ENCODE data around the gene CDK15. TPM values are rescaled to one million over a fixed set of nuclear protein-coding genes. Genes with fewer than 3 reads are reported as not detected.
"Not testable (repeated sequence)": the region's sequence is repeated elsewhere in the genome, so short reads cannot be mapped to it uniquely, and the experiment has no call there.

Gene CDK15
- polyA plus RNA-seq, 1 donor: 2.9 TPM

DNA sequence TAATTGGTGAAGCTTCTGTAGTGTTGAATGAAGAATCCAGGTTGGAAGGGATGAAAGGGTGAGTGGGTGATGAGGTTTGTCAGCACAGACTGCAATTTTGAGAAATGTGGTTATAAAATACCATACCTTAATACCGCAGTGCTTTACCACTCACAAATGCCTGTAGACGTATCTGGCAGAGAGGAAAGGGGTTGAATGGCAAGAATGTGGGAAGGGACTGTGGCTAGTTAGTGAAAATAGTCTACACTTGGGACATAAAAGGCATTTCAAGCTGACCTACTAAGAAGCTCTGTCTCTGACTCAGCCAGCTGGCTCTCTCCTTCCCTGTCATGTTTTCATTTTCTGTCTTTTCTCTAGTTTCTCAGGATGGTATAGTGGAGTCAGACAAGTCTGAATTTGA, 25.1 kb downstream of the CDK15 start:
- DNase-seq: no peak

DNA sequence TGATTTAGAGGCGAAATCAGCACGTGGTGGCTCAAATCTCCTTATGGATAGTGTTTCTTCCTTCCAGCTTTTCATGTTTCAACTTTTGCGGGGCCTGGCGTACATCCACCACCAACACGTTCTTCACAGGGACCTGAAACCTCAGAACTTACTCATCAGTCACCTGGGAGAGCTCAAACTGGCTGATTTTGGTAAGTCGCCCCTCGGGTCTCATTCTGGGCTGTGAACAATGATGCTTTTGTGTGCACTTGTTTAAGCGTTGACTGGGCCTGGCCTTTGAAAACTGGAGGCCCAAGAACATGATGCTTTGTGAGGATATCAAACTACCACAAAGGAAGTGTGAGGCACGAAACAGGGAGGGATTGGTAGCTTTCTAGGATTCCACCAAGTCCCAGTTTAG, 27.4 kb downstream of the CDK15 start:
- no peak for DNase-seq

DNA sequence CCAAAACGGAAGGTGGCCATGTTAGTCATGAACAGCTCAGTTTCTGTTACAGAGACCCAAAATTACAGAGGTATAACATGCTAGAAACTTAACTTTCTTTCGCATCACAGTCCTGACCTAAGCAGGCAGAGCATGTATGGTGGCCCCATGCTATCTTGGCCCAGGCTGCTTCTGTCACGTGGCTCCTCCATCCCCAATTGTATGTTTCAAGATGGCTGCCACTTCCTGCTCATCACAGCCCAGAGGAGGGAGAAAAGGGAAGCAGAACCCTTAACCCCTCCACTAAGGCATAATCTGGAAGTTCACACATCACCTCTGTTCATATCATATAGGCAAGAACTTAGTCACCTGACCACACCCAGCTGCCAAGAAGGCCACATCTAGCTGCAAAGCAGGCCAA, 28.7 kb downstream of the CDK15 start:
- DNase-seq: no peak

DNA sequence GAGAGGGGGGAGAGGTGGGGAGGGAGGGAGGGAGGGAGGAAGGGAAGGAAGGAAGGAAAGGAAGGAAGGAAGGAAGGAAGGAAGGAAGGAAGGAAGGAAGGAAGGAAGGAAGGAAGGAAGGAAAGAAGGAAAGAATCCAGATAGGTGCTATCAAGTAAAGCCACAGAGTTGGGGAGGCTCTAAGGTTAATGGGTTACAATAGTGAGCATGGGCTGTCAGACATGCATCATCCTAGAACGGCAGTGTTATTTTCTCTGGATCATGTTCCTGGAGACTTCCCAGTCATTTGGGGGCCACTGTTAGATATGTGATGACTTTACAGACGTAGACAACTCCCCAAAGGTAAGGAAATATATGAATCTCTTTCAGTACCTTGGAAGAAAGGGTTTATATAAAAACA, 31.1 kb downstream of the CDK15 start:
- DNase-seq: no peak

DNA sequence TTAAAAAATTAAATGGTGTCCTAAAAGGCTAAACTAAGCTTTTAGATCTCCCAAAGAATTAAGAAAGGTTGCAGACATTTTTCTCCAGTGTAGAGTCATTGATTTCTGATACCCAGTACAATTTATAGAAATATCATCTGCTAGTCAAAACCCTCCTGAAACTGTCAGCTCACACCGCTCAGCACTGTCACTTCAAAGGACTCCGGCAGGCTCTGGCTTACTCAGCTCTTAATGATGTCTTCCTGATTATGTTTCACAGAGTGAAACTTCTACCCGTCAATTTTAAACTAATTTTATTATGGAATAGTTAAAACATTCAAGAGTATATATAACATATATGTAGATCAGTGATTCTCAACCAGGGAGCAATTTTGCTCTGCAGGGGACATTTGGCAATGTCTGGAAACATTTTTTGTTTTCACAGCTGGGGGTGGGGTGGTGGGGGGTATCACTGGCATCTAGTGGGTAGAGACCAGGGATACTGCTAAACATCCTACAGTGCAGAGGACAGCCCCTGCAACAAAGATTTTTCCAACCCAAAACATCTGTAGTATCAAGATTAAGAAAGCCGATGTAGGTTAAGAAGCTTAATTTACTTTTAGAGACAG, 31.6 kb downstream of the CDK15 start:
- no peak for DNase-seq

DNA sequence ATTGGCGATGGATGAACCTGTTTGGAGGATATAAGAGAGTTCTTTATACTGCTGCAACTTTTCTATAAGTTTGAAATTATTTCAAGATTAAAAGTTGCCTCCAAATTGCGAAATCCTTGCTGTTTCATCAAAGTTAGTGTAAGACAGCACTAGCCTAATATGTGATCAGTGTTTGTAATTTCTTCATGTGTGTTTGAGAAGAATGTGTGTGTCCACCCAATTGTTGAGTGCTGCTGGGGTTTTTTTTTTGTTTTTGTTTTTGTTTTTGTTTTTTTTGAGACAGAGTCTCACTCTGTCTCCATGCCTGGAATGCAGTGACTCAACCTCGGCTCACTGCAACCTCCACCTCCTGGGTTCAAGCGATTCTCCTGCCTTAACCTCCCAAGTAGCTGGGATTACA, 33.4 kb downstream of the CDK15 start:
- DNase-seq: no peak

DNA sequence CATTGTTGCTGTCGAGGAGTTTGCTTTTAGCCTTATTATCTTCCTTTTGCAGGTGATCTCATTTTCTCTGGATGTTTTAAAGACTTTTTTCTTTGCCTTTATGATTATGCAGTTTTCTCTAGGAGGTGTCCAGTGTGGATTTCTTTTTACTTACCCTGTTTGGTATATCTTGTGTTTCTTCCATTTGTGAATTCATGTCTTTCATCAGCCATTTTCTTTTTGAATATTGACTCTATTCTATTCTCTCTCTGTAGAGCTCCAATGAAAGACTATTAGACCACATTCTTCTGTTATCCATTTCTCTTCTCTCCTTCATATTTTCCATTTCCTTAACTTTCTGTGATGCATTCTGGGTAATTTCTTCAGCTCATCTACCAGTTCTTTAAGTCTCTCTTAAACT, 34.4 kb downstream of the CDK15 start:
- DNase-seq: no peak

DNA sequence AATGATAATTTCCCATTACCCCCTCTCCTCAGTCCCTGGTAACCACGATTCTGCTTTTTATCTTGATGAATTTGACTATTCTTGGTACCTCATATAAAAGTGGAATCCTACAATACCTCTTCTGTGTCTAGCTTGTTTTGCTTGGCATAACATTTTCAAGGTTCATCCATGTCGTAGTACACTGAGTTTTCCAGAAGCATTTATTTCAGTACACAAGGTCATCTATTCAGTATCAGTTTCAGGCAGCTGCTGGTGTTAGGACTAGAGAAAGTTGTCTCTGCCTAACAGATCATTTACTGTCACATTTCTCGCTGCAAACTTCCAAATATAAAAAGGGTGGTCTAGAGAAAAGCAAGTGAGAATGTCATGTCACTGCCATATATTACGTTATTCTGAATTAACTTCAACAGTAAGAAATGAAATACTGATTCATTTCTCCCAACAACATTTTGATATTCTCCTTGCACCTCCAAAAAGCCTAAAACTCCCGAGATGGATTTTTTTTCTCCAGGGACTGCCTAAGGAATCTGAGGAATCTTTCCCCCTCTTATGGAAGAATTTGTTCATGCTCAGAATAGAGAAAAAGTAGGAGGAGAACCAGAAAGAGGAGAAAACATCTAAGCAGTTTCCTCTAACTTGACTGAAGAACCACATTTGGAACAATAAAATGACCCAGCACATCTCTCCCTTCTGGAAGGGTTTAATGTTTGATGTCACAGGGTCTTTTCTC, 36.0 kb downstream of the CDK15 start:
- DNase-seq: no peak

DNA sequence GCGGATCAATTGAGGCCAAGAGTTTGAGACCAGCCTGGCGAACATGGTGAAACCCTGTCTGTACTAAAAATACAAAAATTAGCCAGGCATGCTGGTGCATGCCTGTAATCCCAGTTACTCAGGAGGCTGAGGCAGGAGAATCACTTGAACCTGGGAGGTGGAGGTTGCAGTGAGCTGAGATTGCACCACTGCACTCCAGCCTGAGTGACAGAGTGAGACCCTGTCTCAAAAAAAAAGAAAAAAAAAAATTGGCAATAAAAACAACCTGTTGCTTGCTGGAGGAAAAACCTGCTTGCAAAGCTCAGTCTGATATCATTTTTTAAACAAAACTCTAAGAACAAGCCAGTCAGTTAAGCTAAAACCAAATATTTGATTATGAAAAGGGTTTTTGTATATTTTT, 38.6 kb downstream of the CDK15 start:
- DNase-seq: not testable (repeated sequence)

DNA sequence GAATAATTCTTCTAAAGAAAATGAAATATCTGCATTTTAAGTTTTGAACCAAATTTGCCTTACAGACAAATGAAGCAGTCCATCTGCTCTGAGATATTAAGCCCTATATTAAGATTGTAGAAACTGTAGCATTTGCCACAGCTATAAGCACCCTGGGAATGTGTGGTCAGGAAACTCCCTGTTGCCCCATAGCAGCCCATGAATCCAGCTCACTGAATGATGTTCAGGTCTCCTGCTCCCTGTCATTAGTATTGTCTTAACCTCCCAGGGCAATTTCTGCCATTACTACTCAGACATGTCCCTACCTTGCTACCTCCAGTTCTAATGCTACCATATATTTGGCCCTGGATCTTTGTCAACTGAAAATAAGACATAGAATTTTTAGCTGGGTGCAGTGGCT, 41.1 kb downstream of the CDK15 start:
- no peak for DNase-seq

DNA sequence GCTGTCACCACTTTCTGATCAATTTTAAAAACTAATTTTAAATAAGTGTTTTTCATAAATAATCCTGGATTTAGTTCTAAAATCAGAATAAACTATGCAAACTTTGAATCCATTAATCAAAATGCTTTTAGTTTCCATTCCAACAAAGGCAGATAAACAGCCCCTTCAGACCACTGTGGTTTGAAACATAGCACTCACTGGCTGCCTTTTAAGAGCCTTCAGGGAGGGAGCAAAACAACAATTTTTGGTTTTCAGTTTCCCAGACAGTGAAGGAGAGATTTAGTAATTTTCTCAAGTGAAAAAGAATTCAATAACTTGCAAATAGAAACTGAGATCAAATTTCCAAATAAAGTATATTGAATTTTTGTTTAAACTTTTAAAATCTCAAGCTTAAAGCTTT, 46.1 kb downstream of the CDK15 start:
- no peak for DNase-seq

DNA sequence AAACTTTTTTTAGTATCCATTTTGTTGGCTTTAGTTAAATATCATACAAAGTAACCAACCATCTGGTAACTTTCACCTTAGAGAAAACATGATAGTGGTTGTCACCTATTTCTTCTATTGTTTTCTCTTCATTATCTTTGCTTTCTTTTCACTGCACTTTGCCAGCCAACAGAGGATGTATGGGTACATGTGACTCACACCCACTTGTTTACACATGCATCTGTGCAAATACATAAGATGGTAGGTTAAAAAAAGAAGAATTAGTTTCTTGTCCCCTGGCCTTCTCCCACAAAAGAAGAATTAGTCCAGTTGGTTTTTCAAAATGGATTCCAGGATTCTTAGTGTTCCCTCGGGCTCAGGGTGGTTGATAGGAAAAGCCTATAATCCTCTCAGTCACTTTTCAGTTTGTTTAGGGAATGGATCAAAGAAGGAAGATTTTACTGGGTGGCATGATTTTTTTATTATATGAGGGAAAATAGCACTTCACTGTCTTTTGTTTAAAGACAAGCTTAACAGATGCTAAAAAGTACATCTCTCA, 46.6 kb downstream of the CDK15 start:
- DNase-seq: no peak

DNA sequence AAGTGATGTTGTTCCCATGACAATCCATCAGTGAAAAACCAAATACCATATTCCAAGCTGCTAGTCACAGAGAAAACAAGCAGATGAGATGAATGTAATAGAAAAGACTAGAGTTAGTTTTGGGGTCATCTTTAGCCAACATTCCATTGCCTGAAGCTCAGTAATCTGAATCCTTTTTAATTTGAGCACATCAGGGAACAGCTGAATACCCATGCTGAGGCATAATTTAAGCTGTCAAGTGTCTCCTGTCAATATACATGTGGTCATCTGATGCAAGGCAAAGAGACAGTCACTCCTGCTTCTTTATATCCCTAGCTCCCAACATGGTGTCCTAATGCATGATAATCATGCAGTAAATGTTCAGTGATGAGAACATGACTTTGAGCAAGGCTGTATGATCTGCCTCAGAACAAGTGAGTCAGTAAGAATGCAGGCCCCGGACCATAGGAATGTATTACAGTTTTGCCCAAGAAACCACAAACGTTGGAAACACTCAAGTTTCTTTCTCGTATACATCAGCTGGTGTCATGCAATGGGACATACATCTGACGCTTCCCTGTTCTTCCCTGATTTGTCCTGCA, 48.0 kb downstream of the CDK15 start:
- no peak for DNase-seq

DNA sequence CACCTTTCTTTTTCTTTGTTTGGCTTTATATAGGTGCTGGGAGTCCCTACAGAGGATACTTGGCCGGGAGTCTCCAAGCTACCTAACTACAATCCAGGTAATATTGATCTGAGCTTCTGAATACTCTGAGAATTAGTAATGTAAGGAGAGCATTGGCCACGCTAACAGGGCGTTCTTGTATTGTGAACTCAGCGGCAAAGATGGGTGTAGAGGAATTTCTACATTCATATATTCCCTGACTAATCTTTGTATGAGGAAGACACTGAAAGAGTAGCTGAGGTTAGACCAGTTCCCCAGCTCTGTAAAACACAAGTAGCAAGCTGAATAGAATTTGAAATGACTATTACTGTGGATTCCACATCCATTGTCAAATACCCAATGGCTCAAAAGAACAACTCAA, 48.5 kb downstream of the CDK15 start:
- DNase-seq: no peak

DNA sequence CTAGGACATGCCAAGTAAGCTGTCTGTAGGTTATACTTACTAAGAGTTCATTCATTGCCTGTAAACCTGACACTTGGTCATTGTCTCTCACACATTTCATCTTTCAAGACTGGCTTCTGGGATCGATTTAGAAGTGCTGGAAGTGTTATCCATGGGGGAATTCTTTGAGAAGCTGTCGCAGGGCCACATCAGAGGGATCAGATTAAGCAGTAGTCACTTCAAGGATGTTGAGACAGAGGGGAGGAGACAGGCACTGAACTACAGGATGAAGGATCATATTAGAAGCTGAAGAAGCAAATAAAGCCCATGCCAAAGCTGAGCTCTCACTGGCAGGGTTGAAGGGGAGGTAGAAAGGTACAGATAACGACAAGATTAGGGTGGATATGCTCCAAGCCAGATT, 49.0 kb downstream of the CDK15 start:
- no peak for DNase-seq

DNA sequence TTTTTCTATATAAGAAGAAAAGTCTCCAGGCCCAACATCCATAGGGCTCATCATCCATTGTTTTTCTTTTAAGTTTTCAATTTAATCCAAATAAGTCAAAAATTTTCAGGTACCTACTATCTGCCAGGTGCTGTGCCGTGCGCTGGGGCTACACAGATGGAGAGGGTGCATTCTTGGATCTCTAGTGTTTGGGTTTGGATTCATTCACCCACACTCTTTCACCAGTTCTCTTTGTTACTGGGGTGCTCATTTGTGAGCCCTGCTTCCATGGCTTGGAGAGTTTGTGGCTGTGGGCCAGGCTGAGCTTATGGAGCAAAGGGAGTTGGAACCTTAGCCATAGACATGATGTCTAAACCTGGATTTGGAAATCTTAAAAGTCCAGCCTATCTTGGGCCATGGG, 51.0 kb downstream of the CDK15 start:
- no peak for DNase-seq

DNA sequence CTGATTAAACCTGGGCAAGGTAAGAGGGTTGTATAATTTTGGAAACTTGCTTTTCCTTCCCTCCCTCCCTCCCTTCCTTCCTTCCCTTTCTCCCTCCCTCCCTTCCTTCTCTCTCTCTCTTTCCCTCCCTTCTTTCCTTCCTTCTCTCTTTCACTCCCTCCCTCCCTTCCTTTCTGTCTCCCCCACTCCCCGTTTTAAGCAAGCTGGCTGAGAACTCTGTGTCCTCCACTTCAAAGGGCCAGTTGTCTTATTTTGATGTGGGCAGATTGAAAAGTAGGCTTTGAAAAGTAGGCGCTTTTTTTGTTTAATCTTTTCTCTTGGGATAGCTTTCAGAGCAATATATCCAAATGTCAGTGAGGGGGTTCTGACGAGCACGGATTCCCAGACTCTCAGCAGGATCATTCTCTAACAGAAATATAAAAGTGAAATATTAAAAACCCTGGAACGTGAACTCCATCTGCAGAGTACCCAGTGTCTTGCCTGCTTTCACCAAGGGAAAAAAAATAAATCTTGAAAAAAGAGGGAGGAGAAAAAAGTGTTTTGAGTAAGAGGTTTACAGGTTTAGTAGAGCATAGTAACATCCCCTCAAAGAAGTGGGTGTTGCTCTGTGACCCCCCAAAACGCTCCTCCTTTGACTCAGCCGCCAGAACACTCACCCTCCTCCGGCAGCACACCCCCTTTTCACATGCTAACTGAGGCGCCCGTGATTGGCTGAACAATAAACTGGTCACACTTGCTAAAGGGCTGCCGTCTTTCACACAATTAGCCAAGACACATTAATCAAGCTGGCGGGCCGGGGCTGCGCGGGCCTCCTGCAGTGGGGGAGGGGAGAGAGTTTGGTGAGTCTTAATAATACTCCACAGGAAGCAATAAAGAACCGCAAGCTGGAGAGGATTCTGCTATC, 52.2 kb downstream of the CDK15 start:
- no peak for DNase-seq

DNA sequence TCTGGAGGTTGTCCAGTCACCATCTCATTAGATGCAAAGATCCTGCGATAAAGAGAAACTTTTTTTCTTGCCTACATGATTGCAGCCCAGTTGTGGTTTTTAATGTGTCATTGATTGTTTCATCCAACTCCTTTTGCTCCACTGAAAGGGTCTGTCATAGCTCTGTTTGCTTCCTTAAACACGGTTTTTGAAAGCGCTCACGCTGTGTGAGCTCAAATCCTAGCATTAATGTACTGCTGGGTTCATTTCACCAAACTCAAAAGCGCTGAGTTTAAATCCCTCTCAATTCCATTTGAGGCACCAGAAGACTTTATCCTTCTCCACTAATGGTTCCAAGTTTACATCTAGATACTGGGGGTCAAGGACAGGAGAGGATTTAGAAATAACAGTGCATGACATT, 53.6 kb downstream of the CDK15 start:
- no peak for DNase-seq

DNA sequence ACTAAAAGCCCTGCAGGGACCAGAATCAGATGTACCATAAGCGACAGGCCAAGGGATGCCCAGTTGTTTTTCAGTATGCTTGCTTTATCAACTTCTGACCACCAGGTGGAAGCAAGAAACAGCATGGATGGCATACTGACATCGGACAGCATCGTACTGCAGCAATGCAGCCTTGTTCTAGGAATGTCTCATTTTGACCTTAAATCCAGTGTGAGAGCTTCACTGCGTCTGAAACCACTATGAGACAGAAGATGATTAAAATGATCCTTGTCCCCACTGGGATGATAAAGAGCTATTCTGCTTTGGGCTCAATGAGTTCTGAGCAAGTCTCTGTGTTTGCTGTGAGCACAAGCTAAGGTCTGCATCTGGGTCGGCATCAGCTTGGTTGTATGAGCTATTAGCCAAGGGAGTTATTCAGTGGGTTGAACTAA, 54.3 kb downstream of the CDK15 start:
- peak; percentile 73 for DNase-seq

DNA sequence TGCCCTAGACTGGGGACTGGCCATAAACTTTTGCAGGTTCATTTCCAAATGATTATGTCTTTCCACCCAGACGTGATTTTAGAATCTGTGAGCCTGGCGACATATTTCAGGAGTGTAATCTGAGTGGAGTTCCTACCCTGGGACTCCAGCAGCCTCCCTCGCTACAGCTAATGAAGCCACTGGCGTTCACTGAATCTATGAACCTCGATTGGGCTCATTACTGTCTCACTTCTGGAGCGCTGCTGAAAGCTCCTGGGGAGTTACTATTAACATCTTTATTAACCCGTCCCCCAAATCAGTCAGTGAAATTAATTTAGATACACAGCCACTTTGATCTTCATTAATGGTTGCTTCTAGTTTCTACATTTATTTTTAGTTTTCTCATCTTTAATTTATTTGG, 56.5 kb downstream of the CDK15 start:
- DNase-seq: no peak

DNA sequence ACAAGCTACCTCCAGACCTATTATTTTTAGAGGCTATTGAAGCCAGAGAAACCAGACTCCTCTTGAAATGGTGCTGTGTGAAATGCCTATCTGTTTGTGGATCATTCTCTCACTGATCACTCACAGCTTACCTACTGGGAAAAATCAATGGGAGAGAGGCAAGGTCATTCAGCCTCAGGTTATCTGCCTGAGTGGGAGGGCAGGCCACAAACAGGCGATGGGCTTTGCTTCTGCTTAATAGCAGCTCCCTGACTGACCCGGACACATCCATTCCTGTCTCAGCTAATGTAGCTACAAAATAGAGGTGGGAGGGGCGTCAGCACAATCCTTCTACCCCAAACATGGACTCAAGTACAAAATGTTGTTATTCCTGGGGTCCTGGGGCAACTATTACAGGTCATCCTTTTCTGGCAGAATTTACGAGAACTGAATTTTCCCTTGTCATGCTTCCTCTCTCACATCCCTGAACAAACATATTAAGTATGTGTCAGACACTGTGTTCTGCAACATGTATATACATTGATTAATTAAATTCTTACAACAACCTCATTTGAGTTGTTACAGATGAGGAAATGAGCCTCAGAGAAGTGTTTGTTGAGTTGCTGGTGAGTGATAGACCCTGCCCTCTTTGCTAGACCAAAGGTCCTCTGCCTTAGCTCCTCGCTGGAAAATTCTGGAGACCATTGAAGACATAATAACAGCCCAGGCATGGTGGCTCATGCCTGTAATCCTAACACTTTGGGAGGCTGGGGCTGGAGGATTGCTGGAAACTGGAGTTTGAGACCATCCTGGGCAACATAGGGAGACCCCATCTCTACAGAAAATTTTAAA, 60.5 kb downstream of the CDK15 start:
- no peak for DNase-seq

DNA sequence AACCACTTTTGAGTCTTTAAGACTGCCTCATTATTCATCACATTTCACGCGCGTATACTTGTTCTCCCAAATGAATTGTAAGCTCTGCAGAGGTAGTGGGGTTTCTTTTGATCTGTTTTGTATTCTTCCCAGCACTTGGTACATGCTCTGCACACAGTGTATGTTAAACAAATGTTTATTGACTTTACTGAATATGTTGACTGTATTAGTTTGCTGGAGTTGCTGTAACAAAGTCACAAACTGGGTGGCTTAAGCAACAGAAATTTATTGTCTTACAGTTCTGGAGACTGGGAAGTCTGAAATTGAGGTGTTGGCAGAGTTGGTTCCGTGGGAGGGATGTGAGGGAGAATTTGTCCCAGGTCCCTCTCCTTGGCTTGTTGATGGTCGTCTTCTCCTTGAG, 65.1 kb downstream of the CDK15 start:
- DNase-seq: no peak
